ENCODE data around the gene SLAMF7. TPM values are rescaled to one million over a fixed set of nuclear protein-coding genes. Genes with fewer than 3 reads are reported as not detected.

The SLAMF7 gene
- total RNA-seq, 1 experiment from 2014 or later = not detected

- Mint-ChIP-seq H3K4me3 (ENCODE audit: unreplicated experiment) (no peak overlapping the region), H3K27ac (ENCODE audit: unreplicated experiment) (no peak overlapping the region), H3K9me3 (ENCODE audit: unreplicated experiment) (no peaks in the 10 kb centered on the region), H3K27me3 (ENCODE audit: insufficient read depth, unreplicated experiment) (no peaks in the 10 kb centered on the region), H3K4me1 (ENCODE audit: low read depth, unreplicated experiment) (no peaks in the 10 kb centered on the region), H3K36me3 (ENCODE audit: insufficient read depth, unreplicated experiment) (no peaks in the 10 kb centered on the region)
- H3K9me3 ChIP-seq = no peaks in the 10 kb centered on the region
- TF ChIP-seq CTCF (IDR thresholded peaks at IDR 0.05; ENCODE audit: insufficient read depth in 1 of 2, low read depth in 1 of 2, low read length in 1 of 2, severe bottlenecking in 1 of 2, unreplicated experiment in 1 of 2) = no peak
- POLR2A ChIA-PET = interaction anchor here (0.6 kb wide), 1 partner anchor 82 kb away, joined by 5 read pairs; no protein-coding TSS in a partner anchor
- H3K36me3 ChIP-seq (ENCODE audit: control insufficient read depth, insufficient read depth, low read length) = no peaks in the 10 kb centered on the region
- H3K4me1 ChIP-seq = no peaks in the 10 kb centered on the region
- CTCF ChIA-PET = no interaction called here
- BruUV-seq (replicated peaks) = no TSS peak
- DNase-seq = no peak
- H3K4me3 ChIP-seq (ENCODE audit: low read depth, low read length) = no peak overlapping the region
- H3K27me3 ChIP-seq (replicated peaks; ENCODE audit: control insufficient read depth, insufficient read depth, low read length) = no peaks in the 10 kb centered on the region; the same call in 1 of the 2 replicates
- intact Hi-C loops (cut with micrococcal nuclease; ENCODE audit: unreplicated experiment) = no loop called here
Measured at GRCh38 chr1:160763993-160764392, 24.9 kb downstream of the SLAMF7 start.

- H3K27ac Mint-ChIP-seq (ENCODE audit: unreplicated experiment) = no peak overlapping the region
- no peaks in the 10 kb centered on the region for H3K4me1 Mint-ChIP-seq (ENCODE audit: low read depth, unreplicated experiment)
- Histone ChIP-seq H3K9me3 (no peaks in the 10 kb centered on the region), H3K4me3 (ENCODE audit: low read depth, low read length) (no peak overlapping the region), H3K4me1 (no peaks in the 10 kb centered on the region), H3K36me3 (ENCODE audit: control insufficient read depth, insufficient read depth, low read length) (no peaks in the 10 kb centered on the region), H3K27me3 (replicated peaks; ENCODE audit: control insufficient read depth, insufficient read depth, low read length) (no peaks in the 10 kb centered on the region; the same call in 1 of the 2 replicates)
- BruUV-seq (replicated peaks) = no TSS peak
- no peak for TF ChIP-seq CTCF (IDR thresholded peaks at IDR 0.05; ENCODE audit: insufficient read depth in 1 of 2, low read depth in 1 of 2, low read length in 1 of 2, severe bottlenecking in 1 of 2, unreplicated experiment in 1 of 2)
- CTCF ChIA-PET = interaction anchor here (0.7 to 1.1 kb wide), 3 partner anchors 20 to 87 kb away, joined by 3 read pairs; no protein-coding TSS in a partner anchor
- DNase-seq = no peak
- H3K36me3 Mint-ChIP-seq (ENCODE audit: insufficient read depth, unreplicated experiment) = no peaks in the 10 kb centered on the region
- no peaks in the 10 kb centered on the region for H3K27me3 Mint-ChIP-seq (ENCODE audit: insufficient read depth, unreplicated experiment)
- no peak overlapping the region for H3K4me3 Mint-ChIP-seq (ENCODE audit: unreplicated experiment)
- POLR2A ChIA-PET = no interaction called here
- intact Hi-C loops (cut with micrococcal nuclease; ENCODE audit: unreplicated experiment) = loop anchor here (1.0 kb wide), 1 partner anchor 41 kb away; no protein-coding TSS in a partner anchor
- no peaks in the 10 kb centered on the region for H3K9me3 Mint-ChIP-seq (ENCODE audit: unreplicated experiment)
Measured at GRCh38 chr1:160767395-160768294, 28.6 kb downstream of the SLAMF7 start.

GRCh38 chr1:160768295-160768657 lies 29.2 kb downstream of the SLAMF7 start:
- no peaks in the 10 kb centered on the region for H3K4me1 Mint-ChIP-seq (ENCODE audit: low read depth, unreplicated experiment)
- H3K4me3 ChIP-seq (ENCODE audit: low read depth, low read length) = no peak overlapping the region
- peak in 1 of 2 experiments; percentile 13 for DNase-seq
- no peak overlapping the region for H3K4me3 Mint-ChIP-seq (ENCODE audit: unreplicated experiment)
- no peaks in the 10 kb centered on the region for H3K36me3 ChIP-seq (ENCODE audit: control insufficient read depth, insufficient read depth, low read length)
- ChIA-PET CTCF (interaction anchor here (0.7 to 1.1 kb wide), 3 partner anchors 20 to 87 kb away, joined by 3 read pairs; no protein-coding TSS in a partner anchor), POLR2A (no interaction called here)
- no peaks in the 10 kb centered on the region; the same call in 1 of the 2 replicates for H3K27me3 ChIP-seq (replicated peaks; ENCODE audit: control insufficient read depth, insufficient read depth, low read length)
- no peaks in the 10 kb centered on the region for H3K9me3 Mint-ChIP-seq (ENCODE audit: unreplicated experiment)
- H3K27ac Mint-ChIP-seq (ENCODE audit: unreplicated experiment) = no peak overlapping the region
- peak in 1 of 2 experiments; percentile 10 for TF ChIP-seq CTCF (IDR thresholded peaks at IDR 0.05; ENCODE audit: insufficient read depth in 1 of 2, low read depth in 1 of 2, low read length in 1 of 2, severe bottlenecking in 1 of 2, unreplicated experiment in 1 of 2)
- intact Hi-C loops (cut with micrococcal nuclease; ENCODE audit: unreplicated experiment) = loop anchor here (1.0 kb wide), 1 partner anchor 42 kb away; no protein-coding TSS in a partner anchor
- no peaks in the 10 kb centered on the region for H3K9me3 ChIP-seq
- H3K27me3 Mint-ChIP-seq (ENCODE audit: insufficient read depth, unreplicated experiment) = no peaks in the 10 kb centered on the region
- no peaks in the 10 kb centered on the region for H3K4me1 ChIP-seq
- no peaks in the 10 kb centered on the region for H3K36me3 Mint-ChIP-seq (ENCODE audit: insufficient read depth, unreplicated experiment)
- BruUV-seq (replicated peaks) = no TSS peak

Data from Caco-2 (cell line).